MCF 10A (cell line): ENCODE measurements around the gene FAM131C. TPM values are rescaled to one million over a fixed set of nuclear protein-coding genes. Genes with fewer than 3 reads are reported as not detected.

Experiments
- BruUV-seq: library from RNA; stranded (reverse); fragments of 400-500 nt; replicated peaks from 2 replicates; lab custom pipeline; 2021; lab: Mats Ljungman, UMichigan
- CTCF ChIA-PET: fragments of 300-600 bp; sonication (Branson Sonifier 250); formaldehyde crosslinking; extraction: SDS; loops from one replicate; lab custom pipeline; 2021; ENCODE audit warnings: antibody characterized with exemption, inconsistent platforms; lab: Yijun Ruan, JAX
- POLR2A ChIA-PET: fragments of 300-600, 350-650 bp; sonication (Branson Sonifier 250); formaldehyde crosslinking; extraction: SDS; loops from one replicate; lab custom pipeline; 2020; ENCODE audit warnings: antibody characterized with exemption, inconsistent platforms; lab: Yijun Ruan, JAX
- DNase-seq: peaks from one replicate; pipeline ENCODE4 v3.0.0-alpha.2; 2018; ENCODE audit not compliant: unreplicated experiment
- H3K27ac Mint-ChIP-seq: one replicate; pipeline ENCODE4 v1.8.0; 2022; ENCODE audit warnings: mild to moderate bottlenecking, low read depth, mixed read lengths; ENCODE audit not compliant: unreplicated experiment
- H3K27me3 Mint-ChIP-seq: one replicate; pipeline ENCODE4 v1.8.0; 2022; ENCODE audit warnings: mixed read lengths; ENCODE audit not compliant: insufficient read depth, unreplicated experiment
- H3K36me3 Mint-ChIP-seq: one replicate; pipeline ENCODE4 v1.8.0; 2022; ENCODE audit warnings: mild to moderate bottlenecking, moderate library complexity, mixed read lengths; ENCODE audit not compliant: insufficient read depth, unreplicated experiment
- H3K4me1 Mint-ChIP-seq: one replicate; pipeline ENCODE4 v1.8.0; 2022; ENCODE audit warnings: mixed read lengths; ENCODE audit not compliant: insufficient read depth, unreplicated experiment
- H3K4me3 Mint-ChIP-seq: one replicate; pipeline ENCODE4 v1.8.0; 2022; ENCODE audit warnings: mild to moderate bottlenecking, moderate library complexity, mixed read lengths; ENCODE audit not compliant: unreplicated experiment
- H3K9me3 Mint-ChIP-seq: one replicate; pipeline ENCODE4 v1.8.0; 2022; ENCODE audit warnings: mixed read lengths; ENCODE audit not compliant: unreplicated experiment
- intact Hi-C: fragments of 100-400 bp; cut with micrococcal nuclease; formaldehyde crosslinking; loops from 2 replicates; pipeline ENCODE4 v1.14.1; 2022
- total RNA-seq: library from RNA; stranded (reverse); gene quantifications from 2 replicates; pipeline ENCODE4 v1.2.3, GENCODE V29; 2022
- TF ChIP-seq, protein P1 (sequence below): fragments of 200-600 bp; IDR thresholded peaks from one replicate; pipeline ENCODE4 v1.8.0; 2022; ENCODE audit warnings: antibody characterized with exemption, mild to moderate bottlenecking; ENCODE audit not compliant: unreplicated experiment

Gene FAM131C
- total RNA-seq, 1 experiment from 2014 or later, result not detected

GRCh38 chr1:16070640-16071355 is 2.7 kb downstream of the FAM131C start:
- ChIA-PET CTCF (interaction anchor here (0.7 to 1.7 kb wide), 4 partner anchors 8 to 264 kb away, joined by 3 to 4 read pairs (median 3); no protein-coding TSS in a partner anchor), POLR2A (interaction anchor here (0.5 kb wide), 1 partner anchor 129 kb away, joined by 3 read pairs; no protein-coding TSS in a partner anchor)
- no peak overlapping the region for H3K4me3 Mint-ChIP-seq
- H3K4me1 Mint-ChIP-seq, result peaks cover 22% of the 10 kb centered on the region
- intact Hi-C loops, result no loop called here
- TF ChIP-seq, protein P1, sequence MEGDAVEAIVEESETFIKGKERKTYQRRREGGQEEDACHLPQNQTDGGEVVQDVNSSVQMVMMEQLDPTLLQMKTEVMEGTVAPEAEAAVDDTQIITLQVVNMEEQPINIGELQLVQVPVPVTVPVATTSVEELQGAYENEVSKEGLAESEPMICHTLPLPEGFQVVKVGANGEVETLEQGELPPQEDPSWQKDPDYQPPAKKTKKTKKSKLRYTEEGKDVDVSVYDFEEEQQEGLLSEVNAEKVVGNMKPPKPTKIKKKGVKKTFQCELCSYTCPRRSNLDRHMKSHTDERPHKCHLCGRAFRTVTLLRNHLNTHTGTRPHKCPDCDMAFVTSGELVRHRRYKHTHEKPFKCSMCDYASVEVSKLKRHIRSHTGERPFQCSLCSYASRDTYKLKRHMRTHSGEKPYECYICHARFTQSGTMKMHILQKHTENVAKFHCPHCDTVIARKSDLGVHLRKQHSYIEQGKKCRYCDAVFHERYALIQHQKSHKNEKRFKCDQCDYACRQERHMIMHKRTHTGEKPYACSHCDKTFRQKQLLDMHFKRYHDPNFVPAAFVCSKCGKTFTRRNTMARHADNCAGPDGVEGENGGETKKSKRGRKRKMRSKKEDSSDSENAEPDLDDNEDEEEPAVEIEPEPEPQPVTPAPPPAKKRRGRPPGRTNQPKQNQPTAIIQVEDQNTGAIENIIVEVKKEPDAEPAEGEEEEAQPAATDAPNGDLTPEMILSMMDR, result no peak
- no TSS peak for BruUV-seq
- no peaks in the 10 kb centered on the region for H3K36me3 Mint-ChIP-seq
- H3K27ac Mint-ChIP-seq, result no peak overlapping the region
- H3K27me3 Mint-ChIP-seq, result no peaks in the 10 kb centered on the region
- no peaks in the 10 kb centered on the region for H3K9me3 Mint-ChIP-seq
- no peak for DNase-seq

GRCh38 chr1:16068356-16069270 is 4.8 kb downstream of the FAM131C start:
- no peak for DNase-seq
- TF ChIP-seq, protein P1, result no peak
- Mint-ChIP-seq H3K27me3 (peaks cover 16% of the 10 kb centered on the region), H3K4me1 (peaks cover 6% of the 10 kb centered on the region), H3K4me3 (no peak overlapping the region), H3K36me3 (no peaks in the 10 kb centered on the region), H3K27ac (no peak overlapping the region), H3K9me3 (no peaks in the 10 kb centered on the region)
- intact Hi-C loops, result no loop called here
- BruUV-seq, result no TSS peak
- CTCF ChIA-PET, result interaction anchor here (0.5 to 1.2 kb wide), 7 partner anchors 10 to 744 kb away, joined by 3 to 4 read pairs (median 3); no protein-coding TSS in a partner anchor
- POLR2A ChIA-PET, result interaction anchor here (0.6 to 0.9 kb wide), 2 partner anchors 9 to 303 kb away, joined by 3 to 4 read pairs; no protein-coding TSS in a partner anchor

- intact Hi-C loops, result no loop called here
- peaks cover 6% of the 10 kb centered on the region for H3K4me1 Mint-ChIP-seq
- CTCF ChIA-PET, result interaction anchor here (0.5 to 1.2 kb wide), 3 partner anchors 15 to 743 kb away, joined by 3 read pairs; no protein-coding TSS in a partner anchor
Measured at GRCh38 chr1:16067933-16068332, 5.5 kb downstream of the FAM131C start.

More at GRCh38 chr1:16067933-16068332, 5.5 kb downstream of the FAM131C start:
- BruUV-seq, result no TSS peak
- Mint-ChIP-seq H3K27me3 (peaks cover 16% of the 10 kb centered on the region), H3K36me3 (no peaks in the 10 kb centered on the region), H3K4me3 (no peak overlapping the region), H3K9me3 (no peaks in the 10 kb centered on the region), H3K27ac (peak overlapping the region; percentile 39)
- no peak for DNase-seq
- POLR2A ChIA-PET, result interaction anchor here (0.6 kb wide), 1 partner anchor 302 kb away, joined by 3 read pairs; no protein-coding TSS in a partner anchor
- TF ChIP-seq, protein P1, result no peak
